Adrenal gland (tissue), 12 donors: ENCODE results near the gene EGFLAM. TPM values are rescaled to one million over a fixed set of nuclear protein-coding genes. Genes with fewer than 3 reads are reported as not detected.

ENCODE experiments used
- DNase-seq, 7 donors: peaks; one replicate each; pipeline ENCODE4 v3.0.0-alpha.2; 2019 to 2020
- H3K27ac ChIP-seq, 5 donors: fragments of 200-600 bp; sonication (generic) in 4 of 5; 1 replicate in 3 of 5; 2 replicates in 2 of 5; pipeline versions ENCODE4 v1.5.1 to v1.8.0; 2016 to 2020; ENCODE audit warnings: mild to moderate bottlenecking in 1 of 5
- H3K27me3 ChIP-seq: fragments of 200-600 bp; 2 replicates; pipeline ENCODE4 v1.8.0; 2021
- H3K36me3 ChIP-seq, 2 donors: fragments of 200-600 bp; replicated peaks in 1 of 2; 1 replicate in 1 of 2; 2 replicates in 1 of 2; pipeline versions ENCODE4 v1.5.1 to v1.8.0; 2018 to 2022
- H3K4me1 ChIP-seq, 2 donors: fragments of 200-600 bp; replicated peaks in 1 of 2; 1 replicate in 1 of 2; 2 replicates in 1 of 2; pipeline versions ENCODE4 v1.5.1 to v1.8.0; 2018 to 2021
- H3K4me3 ChIP-seq, 4 donors: fragments of 200-600 bp; sonication (generic) in 3 of 4; one replicate each; pipeline ENCODE4 v1.5.1; 2016 to 2018
- H3K9me3 ChIP-seq, 3 donors: fragments of 200-600 bp; sonication (generic) in 1 of 3; replicated peaks in 1 of 3; 1 replicate in 2 of 3; 2 replicates in 1 of 3; pipeline versions ENCODE4 v1.5.1 to v1.8.0; 2016 to 2021
- POLR2A ChIP-seq, 2 donors: fragments of 450-650 bp; IDR thresholded peaks; one replicate each; pipeline ENCODE4 v1.6.1; 2017; ENCODE audit warnings: antibody characterized with exemption in 2 of 2, mild to moderate bottlenecking in 2 of 2, moderate library complexity in 1 of 2
- WGBS, 4 donors: extraction: QIAGEN DNeasy Blood & Tissue Kit in 2 of 4; methylation state at CpG; one replicate each; pipeline versions ENCODE4 v1.1.5 to v1.1.7; 2013 to 2017; 5-methylcytosine and 5-hydroxymethylcytosine counted together
- intact Hi-C, 2 donors: fragments of 100-400 bp; cut with DNase I; formaldehyde crosslinking; loops; one replicate each; pipeline versions ENCODE4 v1.14.1 to v1.15.0; 2022 to 2023
- polyA plus RNA-seq, 3 donors: library from polyadenylated mRNA; stranded (reverse); fragments of 200-250 nt in 2 of 3; fragments of 350-450 nt in 1 of 3; fragmentation: Illumina TruSeq in 1 of 3; extraction: RNeasy Lipid Tissue Mini Kit (QIAGEN cat#74804) in 1 of 3; gene quantifications; one replicate each; pipeline ENCODE4 v1.2.3, GENCODE V29; 2013 to 2014
- total RNA-seq, 9 donors: library from RNA; depleted of rRNA in 4 of 9; stranded (reverse); fragments of >200 nt in 4 of 9; fragments of 120-200 nt in 1 of 9; fragmentation: NEBNext Ultra II Directional in 1 of 9; extraction: Animal tissue kit (Norgen Biotek cat#: 25700) in 1 of 9; gene quantifications; one replicate each; pipeline versions ENCODE4 v1.1.0 to v1.2.4, GENCODE V29; 2013 to 2023
- TF ChIP-seq, protein P1 (sequence below), 6 experiments: fragments of 450-650 bp in 4 of 6; fragments of 200-600 bp in 2 of 6; sonication (generic) in 1 of 6; IDR thresholded peaks; 1 replicate in 5 of 6; 2 replicates in 1 of 6; pipeline versions ENCODE4 v1.5.1 to v1.8.0; 2016 to 2021; ENCODE audit warnings: antibody characterized with exemption in 6 of 6, mild to moderate bottlenecking in 2 of 6, moderate library complexity in 1 of 6
- donor health status: healthy with polysubstance abuse.
- donor health status: Bipolar disorder and iron deficiency.
- donor health status: DM: yes; HTN: yes; CAD: no.
- donor health status: DM: no; HTN: no; CAD: no.
- donor health status: DM: no; HTN: no; CAD: no.
- donor health status: DM: yes; HTN: yes; CAD: no.

The EGFLAM gene
- total and polyA plus RNA-seq, 12 donors, result 4.4 to 29.0 (median 16.1) TPM

DNA sequence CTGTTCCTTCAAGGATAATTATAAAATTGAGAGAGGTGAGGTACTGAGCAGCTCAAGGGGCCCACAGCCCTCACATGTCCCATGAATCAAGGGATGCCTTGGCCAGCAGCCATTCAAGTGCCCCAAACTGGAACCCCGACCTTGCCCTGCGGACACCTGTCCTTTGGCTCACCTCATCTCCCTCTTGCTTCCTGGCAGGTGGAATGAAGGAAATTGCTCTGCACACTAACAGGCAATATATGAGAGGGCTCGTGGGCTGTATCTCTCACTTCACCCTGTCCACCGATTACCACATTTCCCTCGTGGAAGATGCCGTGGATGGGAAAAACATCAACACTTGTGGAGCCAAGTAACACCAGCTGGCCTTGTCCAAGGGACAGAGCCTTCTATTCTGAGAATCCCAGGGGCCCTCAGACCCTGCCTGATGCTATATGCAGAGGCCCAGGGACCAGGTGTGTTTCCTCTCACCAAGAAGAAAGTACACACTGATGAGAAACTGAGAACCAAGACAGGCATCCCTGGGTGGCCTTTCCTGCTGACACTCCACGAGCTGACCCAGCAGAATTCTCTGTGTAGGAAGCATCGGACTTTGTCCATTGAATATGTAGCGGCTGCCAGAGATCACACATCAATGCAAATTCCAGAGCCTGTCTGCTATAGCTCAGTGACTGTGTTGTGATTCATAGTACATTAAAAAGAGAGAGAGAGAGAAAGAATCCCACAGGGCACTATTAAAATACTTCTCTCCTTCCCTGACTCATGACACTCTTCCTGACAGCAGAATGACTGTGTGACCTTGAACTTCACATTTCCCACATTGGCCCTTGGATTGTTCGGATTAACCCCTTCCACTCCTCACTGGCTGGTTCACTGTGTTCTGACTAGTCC is 205.5 kb downstream of the EGFLAM start:
- intact Hi-C loops, result loop anchor here in 1 of 2 donors (10.0 kb wide), 1 partner anchor 201 kb away; no protein-coding TSS in a partner anchor
- H3K27me3 ChIP-seq, result no peaks in the 10 kb centered on the region
- 27 to 55% (median 39%) methylated on average over 10 of the region's 10 CpGs for WGBS, 4 donors
- peak overlapping the region in 3 of 5 donors; percentile 19 to 97 (median 45) for H3K27ac ChIP-seq
- H3K36me3 ChIP-seq, result no peaks in the 10 kb centered on the region
- TF ChIP-seq, protein P1, sequence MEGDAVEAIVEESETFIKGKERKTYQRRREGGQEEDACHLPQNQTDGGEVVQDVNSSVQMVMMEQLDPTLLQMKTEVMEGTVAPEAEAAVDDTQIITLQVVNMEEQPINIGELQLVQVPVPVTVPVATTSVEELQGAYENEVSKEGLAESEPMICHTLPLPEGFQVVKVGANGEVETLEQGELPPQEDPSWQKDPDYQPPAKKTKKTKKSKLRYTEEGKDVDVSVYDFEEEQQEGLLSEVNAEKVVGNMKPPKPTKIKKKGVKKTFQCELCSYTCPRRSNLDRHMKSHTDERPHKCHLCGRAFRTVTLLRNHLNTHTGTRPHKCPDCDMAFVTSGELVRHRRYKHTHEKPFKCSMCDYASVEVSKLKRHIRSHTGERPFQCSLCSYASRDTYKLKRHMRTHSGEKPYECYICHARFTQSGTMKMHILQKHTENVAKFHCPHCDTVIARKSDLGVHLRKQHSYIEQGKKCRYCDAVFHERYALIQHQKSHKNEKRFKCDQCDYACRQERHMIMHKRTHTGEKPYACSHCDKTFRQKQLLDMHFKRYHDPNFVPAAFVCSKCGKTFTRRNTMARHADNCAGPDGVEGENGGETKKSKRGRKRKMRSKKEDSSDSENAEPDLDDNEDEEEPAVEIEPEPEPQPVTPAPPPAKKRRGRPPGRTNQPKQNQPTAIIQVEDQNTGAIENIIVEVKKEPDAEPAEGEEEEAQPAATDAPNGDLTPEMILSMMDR (IDR thresholded peaks at IDR 0.05), result no peak
- TF ChIP-seq POLR2A (IDR thresholded peaks at IDR 0.05), result no peak
- H3K9me3 ChIP-seq, result no peaks in the 10 kb centered on the region
- H3K4me3 ChIP-seq, result no peak overlapping the region
- DNase-seq, result peak in 6 of 7 donors; percentile 47 to 69 (median 48)
- H3K4me1 ChIP-seq, result peaks cover 0 to 40% of the 10 kb centered on the region in 2 donors

DNA sequence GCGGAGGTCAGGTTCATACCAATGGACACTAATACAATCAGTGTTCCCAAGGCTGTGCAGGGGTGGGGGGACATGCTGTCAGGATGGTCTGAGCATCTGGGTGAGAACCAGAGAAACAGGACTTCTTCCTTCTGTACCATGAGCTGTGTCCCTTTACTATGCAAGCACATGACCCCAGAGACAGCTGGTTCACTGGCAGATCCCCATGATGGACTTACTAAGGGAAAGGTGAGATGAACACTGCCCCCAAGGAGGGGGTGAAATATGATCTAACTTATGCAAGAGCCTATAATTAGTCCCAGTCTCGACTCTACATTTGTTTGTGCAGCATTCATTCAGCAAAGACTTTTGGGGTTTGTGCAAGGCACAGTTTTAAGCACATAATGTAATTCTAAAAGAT is 206.7 kb downstream of the EGFLAM start:
- Histone ChIP-seq H3K9me3 (no peaks in the 10 kb centered on the region), H3K27ac (peak overlapping the region in 2 of 5 donors; percentile 19 to 97), H3K4me1 (peaks cover 0 to 43% of the 10 kb centered on the region in 2 donors), H3K36me3 (no peaks in the 10 kb centered on the region), H3K27me3 (no peaks in the 10 kb centered on the region), H3K4me3 (no peak overlapping the region)
- WGBS, 4 donors, result 68 to 78% (median 76%) methylated on average over 2 of the region's 2 CpGs
- DNase-seq, result no peak
- TF ChIP-seq POLR2A (IDR thresholded peaks at IDR 0.05), result no peak
- TF ChIP-seq, protein P1 (IDR thresholded peaks at IDR 0.05), result no peak
- intact Hi-C loops, result loop anchor here in 1 of 2 donors (10.0 kb wide), 1 partner anchor 200 kb away; no protein-coding TSS in a partner anchor

DNA sequence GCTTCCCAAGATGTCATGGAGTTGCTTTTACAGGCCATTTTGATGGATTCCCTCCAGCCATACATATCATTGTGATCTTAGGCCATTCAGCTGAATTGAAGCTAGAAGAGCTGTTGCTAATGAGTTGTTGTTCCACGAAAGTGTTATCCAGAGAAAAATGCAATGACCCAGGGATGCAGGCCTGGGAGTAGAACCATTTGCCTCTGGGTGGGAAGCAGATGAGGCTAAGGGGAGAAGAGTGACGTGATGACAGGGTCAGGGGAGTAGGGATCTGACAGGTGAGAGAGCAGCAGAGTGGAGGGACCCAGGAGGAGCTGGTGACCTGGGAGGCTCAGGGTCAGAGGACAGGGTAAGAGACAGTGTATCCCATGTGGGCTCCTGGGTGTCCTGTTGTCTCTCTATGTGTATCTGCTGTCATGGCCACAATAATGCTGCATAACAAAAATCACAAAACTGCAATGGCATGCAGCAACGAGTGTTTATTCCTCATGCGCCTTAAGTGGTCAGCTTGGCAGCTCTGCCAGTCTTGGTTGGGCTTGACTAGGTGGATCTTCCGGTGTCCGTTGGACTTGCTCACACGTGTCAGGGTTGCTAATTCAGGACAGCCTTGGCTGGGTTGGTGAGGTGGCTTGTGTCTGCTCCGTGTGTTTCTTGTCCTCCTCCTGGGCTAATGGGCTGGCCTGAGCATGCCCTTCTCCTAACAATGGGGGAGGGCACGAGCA is 207.5 kb downstream of the EGFLAM start:
- TF ChIP-seq, protein P1 (IDR thresholded peaks at IDR 0.05), result no peak
- no peak for TF ChIP-seq POLR2A (IDR thresholded peaks at IDR 0.05)
- no peaks in the 10 kb centered on the region for H3K36me3 ChIP-seq
- H3K4me3 ChIP-seq, result no peak overlapping the region
- H3K27ac ChIP-seq, result peak overlapping the region in 4 of 5 donors; percentile 28 to 97 (median 70)
- no peaks in the 10 kb centered on the region for H3K9me3 ChIP-seq
- DNase-seq, result no peak
- intact Hi-C loops, result loop anchor here in 1 of 2 donors (10.0 kb wide), 1 partner anchor 199 kb away; no protein-coding TSS in a partner anchor
- 81 to 89% (median 83%) methylated on average over 8 to 9 of the region's 9 CpGs for WGBS, 4 donors
- H3K4me1 ChIP-seq, result peaks cover 0 to 43% of the 10 kb centered on the region in 2 donors
- no peaks in the 10 kb centered on the region for H3K27me3 ChIP-seq
